SH-SY5Y (cell line): ENCODE data around the gene ESR1.

ENCODE experiments used
- GATA2 ChIP-seq: IDR thresholded peaks from 2 replicates; pipeline ENCODE4 v1.6.1; 2011; ENCODE audit warnings: mild to moderate bottlenecking, low read depth, low read length
- GATA3 ChIP-seq: IDR thresholded peaks from 2 replicates; pipeline ENCODE4 v1.6.1; 2011; ENCODE audit warnings: low read depth, mild to moderate bottlenecking, low read length, moderate library complexity

Gene ESR1

DNA sequence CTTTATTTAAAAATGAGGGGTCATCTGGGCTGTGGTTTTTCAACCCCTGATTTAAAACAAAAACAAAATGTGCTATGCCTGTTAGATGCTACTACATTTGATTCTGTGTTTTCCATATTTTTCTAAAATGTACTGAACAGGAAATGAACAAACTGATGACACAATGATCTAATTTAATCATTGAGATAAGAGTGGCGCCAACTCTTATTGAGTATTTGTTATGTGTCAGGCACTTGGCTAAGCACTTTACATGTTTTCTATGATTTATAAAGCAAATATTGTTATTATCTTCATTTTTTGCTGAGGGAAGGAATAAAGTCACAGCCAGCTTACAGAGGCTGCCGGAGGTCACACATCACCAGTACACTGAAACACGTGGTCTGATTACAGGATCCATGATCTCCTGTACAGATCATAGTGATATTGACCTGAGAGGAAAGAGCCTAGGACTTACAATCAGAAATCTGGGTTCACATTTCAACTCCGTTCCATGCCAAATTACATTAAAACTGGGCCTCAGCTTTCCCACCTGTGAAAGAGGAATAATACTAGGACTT is 166.7 kb downstream of the ESR1 start:
- TF ChIP-seq GATA2 (no peak), GATA3 (no peak)

DNA sequence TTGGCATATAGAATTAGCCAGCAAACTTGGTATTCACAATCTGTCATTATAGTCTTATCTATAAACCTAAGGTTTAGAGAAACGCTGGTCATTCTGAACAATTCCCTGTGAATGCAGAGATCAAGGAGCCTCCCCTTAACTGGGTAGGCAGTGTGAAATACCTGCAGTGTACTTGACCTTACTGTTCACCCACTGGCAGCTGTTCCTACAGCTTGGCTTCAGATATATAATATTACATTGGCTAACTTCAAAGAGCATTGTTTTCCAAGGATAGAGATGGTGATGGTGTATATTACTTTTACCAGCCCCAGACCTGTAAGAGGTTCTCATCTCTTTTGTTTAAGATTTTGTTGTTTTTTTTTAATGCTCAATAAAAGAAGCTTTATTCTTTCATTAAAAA is 168.3 kb downstream of the ESR1 start:
- TF ChIP-seq GATA2: no peak
- TF ChIP-seq GATA3: no peak

DNA sequence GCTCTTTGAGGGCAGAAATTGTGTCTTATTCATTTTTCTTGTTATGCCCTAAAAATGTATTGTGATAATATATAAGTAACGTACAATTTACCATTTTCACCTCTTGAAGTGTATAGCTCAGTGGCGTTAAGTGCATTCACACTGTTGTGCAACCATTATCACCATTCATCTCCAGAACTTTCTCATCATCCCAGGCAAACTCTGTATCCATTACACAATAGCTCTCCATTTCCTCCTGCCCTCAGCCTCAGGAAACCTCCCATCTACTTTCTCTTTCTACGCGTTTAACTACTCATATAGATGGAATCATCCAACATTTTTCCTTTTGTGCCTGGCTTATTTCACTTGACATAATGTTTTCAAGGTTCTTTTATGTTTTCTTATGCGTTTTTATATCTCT is 184.6 kb downstream of the ESR1 start:
- TF ChIP-seq GATA2 (no peak), GATA3 (no peak)

DNA sequence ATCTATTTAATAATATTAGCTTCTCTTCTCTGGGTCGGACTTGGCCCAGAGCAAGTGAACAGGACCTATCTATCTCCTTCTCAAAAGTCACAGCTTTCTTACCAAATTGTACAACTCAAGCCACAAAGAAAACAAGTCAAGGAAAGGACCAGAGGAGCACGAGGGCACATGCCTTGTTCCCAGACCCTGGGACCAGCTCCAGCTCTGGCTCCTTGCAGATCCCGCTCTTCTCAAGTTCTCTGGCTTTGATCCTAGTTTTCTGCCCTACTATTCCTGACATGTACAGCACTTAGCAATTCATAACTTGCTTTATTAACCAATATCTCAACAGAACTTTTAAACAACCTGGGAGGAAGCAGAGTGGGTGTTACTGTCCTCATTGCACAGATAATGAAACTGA is 185.9 kb downstream of the ESR1 start:
- no peak for TF ChIP-seq GATA2
- no peak for TF ChIP-seq GATA3

DNA sequence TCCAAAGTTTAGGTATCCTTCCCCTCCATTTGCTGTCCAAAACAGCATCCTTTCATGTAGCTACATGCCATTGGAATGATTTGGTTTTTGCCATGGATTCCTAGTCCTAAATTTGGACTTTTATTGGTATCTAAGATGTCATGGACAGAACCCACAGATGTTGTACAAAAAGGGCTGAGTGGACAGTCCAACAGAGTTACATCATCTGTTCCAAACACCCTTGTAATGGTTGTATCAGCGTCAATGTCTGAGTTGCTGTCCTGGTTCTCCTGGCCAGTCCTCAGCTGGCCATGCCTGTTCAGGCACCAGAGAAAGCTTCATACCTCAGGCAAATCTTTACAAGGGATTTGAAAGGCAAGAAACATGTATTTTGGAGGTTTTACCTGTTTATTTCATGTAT is 191.3 kb downstream of the ESR1 start:
- TF ChIP-seq GATA2 (no peak), GATA3 (no peak)

DNA sequence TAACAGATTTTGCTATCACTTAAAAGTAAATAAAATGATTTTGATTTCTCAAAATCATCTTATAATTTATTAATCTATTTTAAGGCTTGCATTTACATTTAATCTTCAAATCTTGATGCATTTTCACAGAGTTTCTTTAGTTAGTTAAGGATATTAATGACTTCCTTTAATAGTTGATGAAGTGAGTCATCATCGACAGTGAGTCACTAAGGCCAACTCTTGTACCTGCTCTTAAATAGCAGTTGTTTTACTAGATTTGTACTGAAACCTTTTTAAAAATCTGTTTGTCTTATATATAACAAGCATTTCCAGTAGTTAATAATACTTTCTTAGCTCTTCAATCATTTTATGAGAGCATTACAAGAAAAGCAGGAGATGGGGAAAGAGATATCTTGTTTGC is 191.7 kb downstream of the ESR1 start:
- TF ChIP-seq GATA3 (no peak), GATA2 (no peak)

DNA sequence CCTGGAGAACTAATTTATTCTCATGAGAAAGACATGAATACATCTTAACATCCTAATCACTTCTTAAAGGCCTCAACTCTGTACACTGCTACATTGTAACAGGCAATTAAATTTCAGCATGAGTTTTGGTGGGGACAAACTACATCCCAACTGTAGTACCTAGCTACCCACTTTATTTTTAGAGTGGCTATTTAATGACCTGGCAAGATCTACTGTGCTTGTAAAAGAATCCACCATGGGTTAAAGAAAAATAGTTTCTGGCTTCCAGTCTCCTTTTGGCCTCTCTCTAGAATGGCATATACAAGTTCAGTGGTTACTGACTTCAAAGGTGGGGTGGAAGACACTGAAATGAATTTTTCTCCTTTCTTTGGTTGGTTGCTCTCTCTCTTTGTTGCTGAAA is 193.9 kb downstream of the ESR1 start:
- TF ChIP-seq GATA3 (no peak), GATA2 (no peak)

DNA sequence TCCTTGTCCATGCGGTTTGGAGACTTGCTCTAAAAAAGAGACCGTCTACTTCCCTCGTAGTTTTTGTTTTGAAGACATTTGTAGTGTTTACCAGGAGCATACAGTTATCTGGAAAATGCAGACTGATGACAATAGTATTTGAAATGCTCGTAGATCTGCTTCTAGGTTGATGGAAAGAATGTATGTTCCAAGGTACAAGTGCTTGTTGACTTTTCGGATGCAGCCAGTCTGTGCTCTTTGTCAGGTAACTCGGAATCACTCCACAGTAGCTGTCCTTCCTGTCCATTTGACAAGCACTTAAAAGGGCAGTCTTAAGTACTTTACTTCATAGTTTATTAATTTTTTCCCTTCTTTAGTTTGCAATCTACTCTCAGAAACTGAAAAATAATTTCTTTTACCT is 194.8 kb downstream of the ESR1 start:
- TF ChIP-seq GATA2 (no peak), GATA3 (no peak)

DNA sequence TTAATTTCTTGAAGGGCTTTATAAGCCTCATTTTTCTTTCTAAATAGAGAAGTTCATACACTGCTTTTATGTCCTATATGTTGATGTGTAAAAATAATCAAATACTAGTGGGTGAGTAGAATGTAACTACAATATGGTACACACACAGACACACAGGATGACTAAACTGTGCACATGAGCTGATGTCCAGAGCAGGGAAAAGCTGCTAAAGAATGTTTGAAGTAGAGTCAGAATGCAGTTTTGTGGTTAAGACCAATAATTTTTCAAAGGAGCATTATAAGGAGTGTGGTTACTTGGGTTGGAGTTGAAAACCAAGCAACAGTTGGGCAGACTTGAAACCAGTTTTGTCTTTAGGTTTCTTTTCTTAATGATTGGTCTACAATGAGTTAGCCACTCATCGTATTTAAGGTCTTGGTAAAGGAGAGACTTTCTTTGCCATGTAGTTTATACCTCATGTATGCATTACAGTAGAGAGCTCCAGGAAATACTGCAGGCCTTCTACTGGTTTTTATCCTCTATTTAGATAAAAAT is 196.6 kb downstream of the ESR1 start:
- TF ChIP-seq GATA3 (no peak), GATA2 (no peak)

DNA sequence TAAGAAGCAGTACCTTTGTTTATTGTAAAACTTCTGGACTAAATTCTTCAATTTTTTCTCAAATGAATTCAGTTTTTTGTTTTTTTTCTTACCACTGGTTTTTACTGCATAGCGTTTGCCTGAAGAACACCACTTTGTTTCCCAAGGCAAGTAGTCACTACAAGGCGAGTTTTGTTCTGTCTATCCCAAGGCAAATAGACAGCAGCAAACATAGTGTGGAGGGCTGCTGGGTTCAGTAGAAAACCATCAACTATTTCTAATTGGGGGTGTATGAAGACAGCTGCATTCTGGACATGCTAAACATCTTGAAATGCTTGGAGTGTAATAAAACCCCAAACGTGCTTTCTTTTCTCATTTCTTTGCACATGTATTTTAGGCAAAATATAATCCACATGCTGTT is 197.4 kb downstream of the ESR1 start:
- TF ChIP-seq GATA3: no peak

DNA sequence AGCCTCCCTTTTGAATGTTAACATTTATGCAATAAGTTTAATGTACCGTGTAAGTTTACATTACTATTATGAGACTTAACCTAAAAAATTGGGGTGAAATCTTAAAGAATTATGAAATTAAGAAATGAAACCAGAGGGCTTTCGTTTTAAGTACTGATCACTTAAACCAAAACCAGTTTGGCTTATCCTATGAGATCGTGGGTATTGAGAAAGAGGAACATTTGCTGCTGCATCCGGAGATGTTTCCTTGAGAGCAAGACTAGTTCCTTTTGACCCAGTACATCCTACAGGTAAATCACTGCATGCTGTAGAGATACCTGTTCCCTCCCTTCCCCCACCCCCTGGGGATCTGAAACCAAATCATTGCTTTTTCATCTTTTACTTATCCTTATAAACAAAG is 201.3 kb downstream of the ESR1 start:
- no peak for TF ChIP-seq GATA3
- no peak for TF ChIP-seq GATA2

DNA sequence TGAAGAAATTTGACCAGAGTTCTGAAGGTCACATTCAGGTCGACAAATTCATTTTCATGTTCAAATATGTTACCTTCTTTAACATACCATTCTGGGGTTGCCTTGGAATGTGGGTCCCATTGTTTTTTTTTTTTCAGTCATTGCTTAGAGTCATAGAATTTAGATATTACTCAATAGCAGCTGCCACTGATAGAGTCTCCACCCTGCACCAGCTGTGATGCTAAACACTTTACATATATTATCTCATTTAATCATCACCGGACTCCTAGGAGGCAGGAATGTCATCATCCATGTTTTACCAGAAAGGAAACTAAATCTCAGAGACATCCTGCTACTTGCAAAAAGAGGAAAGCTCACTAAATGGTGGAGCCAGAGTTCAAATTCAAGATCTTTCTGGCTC is 204.7 kb downstream of the ESR1 start:
- TF ChIP-seq GATA2: no peak

DNA sequence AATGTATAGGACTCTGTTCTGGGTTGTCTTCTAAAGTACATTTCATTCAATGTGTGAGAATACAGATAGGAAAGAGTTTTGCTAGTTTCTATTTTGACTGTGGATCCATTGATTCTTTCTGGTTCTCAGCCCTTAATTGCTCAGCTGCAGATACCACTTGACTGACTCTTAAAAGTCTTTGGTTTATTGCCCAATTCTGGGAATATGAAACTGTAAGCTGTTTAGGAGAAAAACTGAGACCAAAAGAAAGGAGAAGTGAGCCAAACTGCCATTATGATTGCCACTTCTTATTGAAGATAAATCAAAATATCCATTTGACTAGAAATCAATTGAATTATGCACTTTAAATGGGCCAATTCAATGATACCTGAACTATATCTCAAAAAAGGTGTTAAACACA is 211.4 kb downstream of the ESR1 start:
- TF ChIP-seq GATA3 (no peak), GATA2 (no peak)

DNA sequence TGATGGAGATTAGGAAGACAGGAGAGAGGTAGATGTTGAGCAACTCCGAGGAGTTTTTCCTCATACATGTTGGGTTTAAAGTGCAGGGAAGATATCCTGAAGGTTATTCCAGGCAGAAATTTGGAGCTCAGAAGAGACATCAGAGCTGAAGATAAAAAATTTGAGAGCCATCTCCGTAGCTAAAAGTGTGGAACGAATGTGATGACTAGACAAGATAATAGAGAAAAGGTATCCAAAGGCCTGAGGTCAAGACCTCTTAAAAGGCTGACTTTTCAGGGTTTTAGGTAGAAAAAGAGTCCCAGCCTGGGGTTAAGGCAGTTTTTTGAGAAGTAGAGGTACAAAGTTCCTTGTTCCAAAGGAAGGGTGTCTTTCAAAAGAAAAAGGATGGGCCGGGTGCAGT is 214.8 kb downstream of the ESR1 start:
- no peak for TF ChIP-seq GATA3
- TF ChIP-seq GATA2: no peak

DNA sequence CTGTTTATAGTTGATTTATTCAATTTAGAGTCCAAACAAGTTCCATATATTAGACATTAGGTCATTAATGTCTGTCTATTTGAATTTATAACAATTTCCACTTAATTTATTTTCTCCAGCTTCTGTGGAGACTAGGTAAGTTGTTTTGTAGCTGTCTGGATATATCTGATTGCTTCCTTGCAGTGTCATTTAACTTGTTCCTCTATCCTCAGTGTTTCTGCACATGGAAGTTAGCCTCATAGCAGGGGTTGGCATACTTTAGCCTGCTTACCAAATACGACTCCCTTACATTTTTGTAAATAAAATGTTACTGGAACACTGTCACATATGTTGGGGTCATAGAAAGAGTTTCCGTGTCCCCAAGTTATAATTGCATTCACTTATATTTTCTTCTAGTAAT is 216.1 kb downstream of the ESR1 start:
- TF ChIP-seq GATA3: no peak
- no peak for TF ChIP-seq GATA2

DNA sequence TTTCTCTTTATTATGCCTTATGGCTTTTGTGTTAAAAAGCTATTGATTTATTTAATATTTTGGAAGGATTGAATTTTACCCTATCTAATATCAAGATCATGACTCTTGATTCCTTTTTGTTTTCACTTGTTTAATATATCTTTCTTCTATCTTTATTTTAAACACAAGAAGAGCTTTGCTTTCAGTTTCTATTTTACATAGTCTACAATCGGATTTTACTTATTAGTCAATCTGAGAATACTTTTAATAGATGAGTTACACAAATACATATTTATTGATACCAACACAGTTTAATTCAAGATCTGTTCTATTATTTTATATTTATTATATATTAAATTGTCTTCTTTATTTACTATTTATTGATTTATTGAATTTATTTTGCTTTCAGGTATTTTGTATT is 218.8 kb downstream of the ESR1 start:
- TF ChIP-seq GATA2: no peak
- no peak for TF ChIP-seq GATA3
